Fibroblast of lung (primary cell): Measurements from ENCODE around the gene PSMB2. TPM values are rescaled to one million over a fixed set of nuclear protein-coding genes. Genes with fewer than 3 reads are reported as not detected.

ENCODE experiments used
- DNase-seq, 2 donors: peaks; one replicate each; pipeline versions ENCODE4 v3.0.0 to v3.0.0-alpha.2; 2010; ENCODE audit warnings: low read depth in 2 of 2
- H2AFZ ChIP-seq: 2 replicates; pipeline ENCODE4 v1.5.1; 2012; ENCODE audit warnings: low read length, control low read depth, inconsistent platforms
- H3K27ac ChIP-seq: 2 replicates; pipeline ENCODE4 v1.5.1; 2011; ENCODE audit warnings: low read length, control low read depth; ENCODE audit not compliant: insufficient read depth
- H3K27me3 ChIP-seq: 2 replicates; pipeline ENCODE4 v1.5.1; 2011; ENCODE audit warnings: mild to moderate bottlenecking, low read length; ENCODE audit not compliant: control insufficient read depth, insufficient read depth
- H3K36me3 ChIP-seq: 2 replicates; pipeline ENCODE4 v1.5.1; 2011; ENCODE audit warnings: low read length; ENCODE audit not compliant: control insufficient read depth, insufficient read depth
- H3K4me1 ChIP-seq: 2 replicates; pipeline ENCODE4 v1.5.1; 2011; ENCODE audit warnings: low read length; ENCODE audit not compliant: control insufficient read depth, insufficient read depth; ENCODE audit errors: extremely low read depth
- H3K4me2 ChIP-seq: 2 replicates; pipeline ENCODE4 v1.5.1; 2011; ENCODE audit warnings: low read length, control low read depth; ENCODE audit not compliant: insufficient read depth; ENCODE audit errors: extremely low read depth
- H3K4me3 ChIP-seq, 4 experiments: fragments of 200-600 bp in 1 of 4; sonication (generic) in 1 of 4; replicated peaks in 1 of 4; 2 replicates each; pipeline ENCODE4 v1.5.1; 2011 to 2016; ENCODE audit warnings: low read length in 4 of 4, low read depth in 3 of 4, mild to moderate bottlenecking in 3 of 4, control low read depth in 2 of 4, inconsistent platforms in 1 of 4, mixed read lengths in 1 of 4; ENCODE audit not compliant: insufficient read depth in 1 of 4; ENCODE audit errors: control extremely low read depth in 1 of 4
- H3K79me2 ChIP-seq: 2 replicates; pipeline ENCODE4 v1.5.1; 2012; ENCODE audit warnings: mild to moderate bottlenecking, low read length, inconsistent platforms; ENCODE audit not compliant: control insufficient read depth, insufficient read depth
- H3K9ac ChIP-seq: 2 replicates; pipeline ENCODE4 v1.5.1; 2011; ENCODE audit warnings: mild to moderate bottlenecking, low read length, control low read depth; ENCODE audit not compliant: insufficient read depth
- H3K9me3 ChIP-seq: 2 replicates; pipeline ENCODE4 v1.5.1; 2012; ENCODE audit warnings: low read depth, low read length; ENCODE audit not compliant: control insufficient read depth, insufficient read depth
- H4K20me1 ChIP-seq: 2 replicates; pipeline ENCODE4 v1.5.1; 2011; ENCODE audit warnings: low read length; ENCODE audit not compliant: control insufficient read depth, insufficient read depth; ENCODE audit errors: extremely low read depth
- CTCF ChIP-seq, 2 donors: IDR thresholded peaks in 1 of 2; conservative IDR thresholded peaks in 1 of 2; 1 replicate in 1 of 2; 2 replicates in 1 of 2; pipeline ENCODE4 v1.5.1; 2011 to 2012; ENCODE audit warnings: low read length in 2 of 2, control low read depth in 1 of 2, inconsistent platforms in 1 of 2, low read depth in 1 of 2, mild to moderate bottlenecking in 1 of 2
- EZH2 ChIP-seq: IDR thresholded peaks from 2 replicates; pipeline ENCODE4 v1.5.1; 2012; ENCODE audit warnings: low read length, control low read depth, mild to moderate bottlenecking; ENCODE audit errors: missing control alignments
- polyA plus RNA-seq, 2 donors: library from polyadenylated mRNA; depleted of rRNA in 1 of 2; stranded (reverse) in 1 of 2; unstranded in 1 of 2; fragments of >200 nt; gene quantifications; 2 replicates each; pipeline ENCODE4 v1.2.1, GENCODE V29; 2011 to 2012; ENCODE audit warnings: missing spikeins in 1 of 2
- total RNA-seq: library from RNA; depleted of rRNA; stranded (reverse); fragments of >200 nt; gene quantifications from 2 replicates; pipeline ENCODE4 v1.2.1, GENCODE V29; 2014

Gene PSMB2
- total and polyA plus RNA-seq, 2 donors (not counting 1 experiment from before 2014, with no cell fraction given), result 18.3 to 66.8 TPM

- H3K27me3 ChIP-seq, result peaks cover 13% of the 10 kb centered on the region
- H3K4me2 ChIP-seq, result no peak overlapping the region
- no peak for DNase-seq
- no peaks in the 10 kb centered on the region for H3K79me2 ChIP-seq
- H3K4me1 ChIP-seq, result no peaks in the 10 kb centered on the region
- H3K36me3 ChIP-seq, result no peaks in the 10 kb centered on the region
- no peak overlapping the region for H2AFZ ChIP-seq
- TF ChIP-seq CTCF (conservative IDR thresholded peaks at IDR 0.05 in 1 of 2, IDR thresholded peaks at IDR 0.05 in 1 of 2; ENCODE audit: low read depth in 1 of 2, low read length in 2 of 2), result no peak
- TF ChIP-seq EZH2, result no peak
- H4K20me1 ChIP-seq, result no peaks in the 10 kb centered on the region
- no peak overlapping the region for H3K27ac ChIP-seq
- H3K9me3 ChIP-seq, result no peaks in the 10 kb centered on the region
- H3K9ac ChIP-seq, result no peak overlapping the region
- no peak overlapping the region for H3K4me3 ChIP-seq
Measured at GRCh38 chr1:35575416-35575958, 65.8 kb downstream of the PSMB2 start.

GRCh38 chr1:35574655-35575415, 66.5 kb downstream of the PSMB2 start:
- H3K4me3 ChIP-seq, result no peak overlapping the region
- H3K9ac ChIP-seq, result no peak overlapping the region
- no peak overlapping the region for H3K27ac ChIP-seq
- peaks cover 13% of the 10 kb centered on the region for H3K27me3 ChIP-seq
- H3K4me1 ChIP-seq, result no peaks in the 10 kb centered on the region
- H3K4me2 ChIP-seq, result no peak overlapping the region
- no peaks in the 10 kb centered on the region for H4K20me1 ChIP-seq
- no peak for DNase-seq
- no peaks in the 10 kb centered on the region for H3K36me3 ChIP-seq
- H2AFZ ChIP-seq, result no peak overlapping the region
- TF ChIP-seq EZH2, result no peak
- H3K79me2 ChIP-seq, result no peaks in the 10 kb centered on the region
- H3K9me3 ChIP-seq, result no peaks in the 10 kb centered on the region

GRCh38 chr1:35574125-35574654, 67.1 kb downstream of the PSMB2 start:
- no peaks in the 10 kb centered on the region for H3K4me1 ChIP-seq
- TF ChIP-seq EZH2 (no peak), CTCF (conservative IDR thresholded peaks at IDR 0.05 in 1 of 2, IDR thresholded peaks at IDR 0.05 in 1 of 2; ENCODE audit: low read depth in 1 of 2, low read length in 2 of 2) (no peak)
- no peak overlapping the region for H3K4me2 ChIP-seq
- no peaks in the 10 kb centered on the region for H3K36me3 ChIP-seq
- no peaks in the 10 kb centered on the region for H3K79me2 ChIP-seq
- no peak for DNase-seq
- H4K20me1 ChIP-seq, result no peaks in the 10 kb centered on the region
- no peak overlapping the region for H3K9ac ChIP-seq
- no peak overlapping the region for H3K27ac ChIP-seq
- peaks cover 13% of the 10 kb centered on the region for H3K27me3 ChIP-seq
- no peak overlapping the region for H2AFZ ChIP-seq
- H3K4me3 ChIP-seq, result no peak overlapping the region
- H3K9me3 ChIP-seq, result no peaks in the 10 kb centered on the region
